HG03095 (cell line): Measurements from ENCODE around the gene MYO9A.

ENCODE experiments used
- ATAC-seq: cut with Tn5 transposase; IDR thresholded peaks from one replicate; pipeline ENCODE4 v1.9.1; 2021; ENCODE audit warnings: moderate library complexity; ENCODE audit not compliant: unreplicated experiment

MYO9A gene, protein sequence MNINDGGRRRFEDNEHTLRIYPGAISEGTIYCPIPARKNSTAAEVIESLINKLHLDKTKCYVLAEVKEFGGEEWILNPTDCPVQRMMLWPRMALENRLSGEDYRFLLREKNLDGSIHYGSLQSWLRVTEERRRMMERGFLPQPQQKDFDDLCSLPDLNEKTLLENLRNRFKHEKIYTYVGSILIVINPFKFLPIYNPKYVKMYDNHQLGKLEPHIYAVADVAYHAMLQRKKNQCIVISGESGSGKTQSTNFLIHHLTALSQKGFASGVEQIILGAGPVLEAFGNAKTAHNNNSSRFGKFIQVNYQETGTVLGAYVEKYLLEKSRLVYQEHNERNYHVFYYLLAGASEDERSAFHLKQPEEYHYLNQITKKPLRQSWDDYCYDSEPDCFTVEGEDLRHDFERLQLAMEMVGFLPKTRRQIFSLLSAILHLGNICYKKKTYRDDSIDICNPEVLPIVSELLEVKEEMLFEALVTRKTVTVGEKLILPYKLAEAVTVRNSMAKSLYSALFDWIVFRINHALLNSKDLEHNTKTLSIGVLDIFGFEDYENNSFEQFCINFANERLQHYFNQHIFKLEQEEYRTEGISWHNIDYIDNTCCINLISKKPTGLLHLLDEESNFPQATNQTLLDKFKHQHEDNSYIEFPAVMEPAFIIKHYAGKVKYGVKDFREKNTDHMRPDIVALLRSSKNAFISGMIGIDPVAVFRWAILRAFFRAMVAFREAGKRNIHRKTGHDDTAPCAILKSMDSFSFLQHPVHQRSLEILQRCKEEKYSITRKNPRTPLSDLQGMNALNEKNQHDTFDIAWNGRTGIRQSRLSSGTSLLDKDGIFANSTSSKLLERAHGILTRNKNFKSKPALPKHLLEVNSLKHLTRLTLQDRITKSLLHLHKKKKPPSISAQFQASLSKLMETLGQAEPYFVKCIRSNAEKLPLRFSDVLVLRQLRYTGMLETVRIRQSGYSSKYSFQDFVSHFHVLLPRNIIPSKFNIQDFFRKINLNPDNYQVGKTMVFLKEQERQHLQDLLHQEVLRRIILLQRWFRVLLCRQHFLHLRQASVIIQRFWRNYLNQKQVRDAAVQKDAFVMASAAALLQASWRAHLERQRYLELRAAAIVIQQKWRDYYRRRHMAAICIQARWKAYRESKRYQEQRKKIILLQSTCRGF (N-terminal part only)

DNA sequence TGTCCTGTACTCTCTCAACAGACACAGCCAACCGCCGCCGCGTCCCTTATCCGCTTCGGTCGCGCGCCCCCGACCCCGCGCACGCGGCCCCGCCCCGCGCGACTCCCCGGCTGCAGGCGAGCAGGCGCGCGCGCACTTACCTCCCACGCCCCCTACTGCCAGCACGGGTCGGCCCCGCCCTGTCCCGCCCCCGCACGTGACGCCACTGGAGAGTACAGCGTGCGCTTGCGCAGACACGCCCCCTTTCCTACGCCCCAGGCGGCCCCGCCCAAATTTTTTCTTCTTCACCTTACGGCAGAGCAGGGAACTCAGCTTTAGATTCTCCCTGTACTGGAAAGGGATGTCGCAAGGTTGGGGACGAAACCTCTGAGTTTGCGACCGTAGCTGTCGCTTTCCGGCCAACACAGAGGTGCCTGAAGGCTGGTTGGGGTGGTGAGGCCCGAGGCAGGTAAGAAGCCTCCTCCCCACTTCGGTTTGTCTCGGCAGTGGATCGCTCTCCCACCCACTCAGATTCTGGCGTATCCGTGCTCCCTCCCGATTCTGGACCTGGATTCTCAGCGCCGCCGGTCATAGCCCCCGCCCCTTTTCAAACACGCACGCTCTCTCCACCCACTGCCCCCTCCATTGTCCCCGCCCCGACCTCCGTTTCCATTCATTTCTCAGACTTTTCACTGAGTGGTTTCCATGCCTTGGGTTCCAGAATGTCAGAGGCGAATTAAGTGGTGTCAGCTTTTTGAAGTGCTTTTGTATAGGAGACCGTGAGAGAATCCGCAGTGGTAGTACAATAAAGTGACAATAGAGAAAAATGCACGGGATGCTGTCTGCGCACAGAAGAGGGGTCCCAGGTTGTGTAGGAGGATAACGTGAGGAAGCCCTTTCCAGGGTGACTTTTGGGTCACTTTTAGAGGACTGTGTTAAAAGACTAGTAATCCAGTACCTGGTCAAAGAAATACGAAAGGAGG lies at the start of gene MYO9A, which contains the start of gene SENP8:
MYO9A (minus strand) TSS at position 134 of the 962 bp plus-strand sequence. CDS start 71,587 bp downstream, outside the sequence.
SENP8 (plus strand) TSS at position 387 of the 962 bp plus-strand sequence. CDS start 21,221 bp downstream, outside the sequence.
- ATAC-seq, result peak; percentile 46

GRCh38 chr15:72167445-72167844 lies 49.5 kb upstream of the MYO9A start:
- no peak for ATAC-seq

DNA sequence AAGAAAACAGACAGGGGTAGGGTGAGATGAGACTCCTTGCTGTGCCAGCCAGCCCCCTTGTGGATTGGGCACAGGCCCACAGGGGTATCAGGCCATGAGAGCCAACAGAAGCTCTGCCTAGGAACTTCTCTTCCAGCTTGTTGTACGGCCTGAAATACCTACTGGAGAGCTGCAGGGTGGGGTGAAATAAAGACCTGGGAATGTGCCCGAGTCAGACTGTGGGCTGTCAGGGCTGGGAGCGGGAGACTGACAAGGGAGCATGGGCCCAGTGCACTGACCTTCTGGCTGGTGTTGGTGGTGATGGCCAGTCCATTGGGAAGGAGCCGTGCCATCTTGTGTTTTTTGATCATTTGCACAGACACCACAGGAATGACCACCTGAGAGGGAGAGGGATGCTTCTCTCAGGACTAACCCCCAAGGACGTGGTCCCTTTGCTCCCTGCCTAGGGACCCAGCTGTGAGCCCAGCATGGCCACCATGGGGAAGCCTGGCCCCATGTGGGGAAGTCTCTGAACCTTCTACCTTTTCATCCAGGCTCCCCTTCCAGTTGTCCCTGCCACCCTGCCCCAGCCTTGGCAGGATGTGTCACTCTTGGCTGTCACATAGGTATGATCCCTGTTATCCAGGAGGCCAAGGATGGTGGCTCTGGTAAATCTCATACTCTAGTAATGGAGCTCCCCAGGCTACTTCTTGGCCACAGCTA lies 48.9 kb upstream of the MYO9A start:
- ATAC-seq, result no peak

DNA sequence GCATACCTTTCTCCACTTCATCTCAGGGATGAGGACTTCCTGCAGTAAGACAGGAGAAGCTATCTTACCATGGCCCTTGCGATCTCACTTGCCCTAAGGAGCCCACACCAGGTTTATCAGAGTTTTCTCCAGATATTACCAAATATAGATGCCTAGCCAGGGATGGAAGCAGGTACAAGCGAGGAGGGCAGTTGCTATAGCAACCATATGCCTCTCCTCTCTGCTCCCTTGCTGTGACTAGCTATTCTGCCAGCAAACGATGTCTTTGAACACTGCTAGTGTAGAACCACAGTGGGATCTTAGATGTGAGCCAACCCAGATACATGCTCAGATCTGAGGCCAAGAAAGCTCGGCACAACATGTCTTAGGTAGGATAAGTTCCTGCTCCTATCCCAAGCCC lies 45.8 kb upstream of the MYO9A start:
- ATAC-seq, result no peak

GRCh38 chr15:72162569-72162968 lies 44.6 kb upstream of the MYO9A start:
- no peak for ATAC-seq

DNA sequence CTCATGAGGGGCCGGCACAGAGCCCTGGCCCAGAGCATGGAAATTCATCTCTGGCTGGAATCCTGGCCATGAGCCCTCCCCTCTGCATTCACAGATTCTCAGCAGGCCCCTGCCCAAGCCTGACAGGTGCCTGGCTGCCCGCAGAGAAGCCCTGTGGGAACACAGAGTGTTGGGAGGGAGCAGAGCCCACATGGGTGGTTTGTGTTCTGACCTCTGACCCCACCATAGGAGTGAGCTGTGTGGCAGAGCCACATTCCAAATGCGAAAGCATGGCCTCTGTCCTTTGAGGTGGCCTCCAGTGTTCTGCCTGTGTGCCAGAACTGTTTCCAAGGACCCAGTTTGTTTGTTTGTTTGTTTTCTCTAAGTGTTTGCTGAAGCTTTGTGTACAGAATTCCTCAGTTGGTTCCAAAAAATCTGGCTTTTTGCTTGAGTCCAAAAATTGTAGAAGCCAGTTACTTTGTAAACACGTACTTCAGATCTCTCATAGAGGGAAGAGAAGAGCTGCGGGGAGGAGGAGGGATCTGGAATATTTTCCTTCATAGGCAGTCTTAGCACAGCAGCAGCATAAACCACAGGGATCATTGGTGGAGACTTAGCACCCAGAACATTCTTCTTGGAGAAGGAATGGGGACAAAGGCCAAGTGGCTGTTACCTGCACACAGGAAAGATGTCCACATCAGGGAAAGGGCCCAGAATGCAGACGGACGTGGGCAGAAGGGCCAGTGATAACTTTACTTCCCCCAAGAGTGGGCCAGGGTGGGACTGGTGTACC lies 43.6 kb upstream of the MYO9A start:
- no peak for ATAC-seq

- no peak for ATAC-seq
These were observed 42.8 kb upstream of the MYO9A start for GRCh38 chr15:72160696-72161245.

DNA sequence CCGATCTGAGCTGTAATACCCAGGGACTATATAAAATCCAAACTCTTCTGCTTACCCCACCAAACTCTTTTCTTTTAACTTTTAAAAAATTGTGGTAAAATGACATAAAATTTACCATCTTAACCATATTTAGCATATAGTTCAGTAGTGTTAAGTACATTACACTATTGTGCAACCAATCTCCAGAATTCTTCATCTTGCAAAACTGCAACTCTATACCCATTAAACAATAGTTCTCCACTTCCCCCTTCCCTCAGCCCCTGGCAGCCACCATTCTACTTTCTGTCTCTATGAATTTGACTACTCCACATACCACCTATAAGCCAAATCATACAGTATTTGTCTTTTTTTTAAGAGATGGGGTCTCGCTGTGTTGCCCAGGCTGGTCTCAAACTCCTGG lies 39.0 kb upstream of the MYO9A start:
- no peak for ATAC-seq

GRCh38 chr15:72155635-72156616 lies 38.0 kb upstream of the MYO9A start:
- peak; percentile 70 for ATAC-seq

- ATAC-seq, result no peak
These were observed 37.2 kb upstream of the MYO9A start for GRCh38 chr15:72155003-72155621.

GRCh38 chr15:72154316-72154715 lies 36.4 kb upstream of the MYO9A start:
- no peak for ATAC-seq

DNA sequence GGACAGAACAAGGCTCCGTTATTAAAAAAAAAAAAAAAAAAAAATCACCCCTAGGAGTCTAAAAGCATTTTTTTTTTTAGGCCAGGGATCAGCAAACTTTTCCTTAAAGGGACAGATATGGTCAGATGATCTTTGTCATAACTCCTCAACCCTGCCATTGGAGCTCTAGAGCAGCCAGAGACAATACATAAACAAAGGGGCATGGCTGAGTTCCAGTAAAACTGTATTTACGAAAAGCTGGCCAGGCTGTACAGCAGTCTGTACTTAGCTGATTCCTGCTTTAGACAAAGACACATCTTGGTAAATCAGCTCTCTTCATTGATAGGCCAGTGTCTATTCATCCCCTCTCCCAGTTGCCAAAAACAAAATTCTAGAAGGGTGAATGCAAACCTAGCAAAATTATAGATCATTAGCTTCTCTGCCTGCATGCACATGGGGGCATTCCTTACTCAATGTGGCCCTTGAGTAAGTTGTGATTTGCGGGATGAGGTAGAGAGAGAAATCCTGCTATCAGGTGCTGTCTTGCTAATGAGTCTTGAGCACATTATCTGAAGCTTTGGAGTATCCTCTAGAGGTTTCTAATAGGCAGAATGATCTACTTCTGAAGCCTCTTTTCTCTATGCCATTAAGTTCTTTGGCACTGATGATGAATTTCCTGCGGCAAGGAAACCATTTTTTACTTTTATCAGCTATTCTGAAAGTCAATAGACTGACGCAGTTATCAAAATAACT lies 35.5 kb upstream of the MYO9A start:
- no peak for ATAC-seq

DNA sequence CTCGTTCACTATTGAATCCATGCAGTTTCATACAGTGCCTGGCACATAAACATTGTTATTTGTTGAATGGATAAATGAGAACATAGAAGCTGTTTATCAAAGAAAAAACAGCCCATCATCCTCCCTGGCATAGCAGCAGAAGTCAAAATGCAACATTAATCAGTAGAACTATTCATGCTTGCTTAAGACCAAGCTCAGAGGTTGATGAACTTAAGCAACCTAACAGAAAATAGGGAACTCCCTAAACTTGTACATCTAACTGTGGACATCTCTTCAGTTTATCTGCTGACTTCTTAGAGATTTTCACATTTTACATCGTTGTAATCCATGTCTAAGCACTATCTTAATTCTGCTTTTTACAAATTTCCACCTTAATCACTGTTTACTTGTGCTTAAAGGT lies 29.5 kb upstream of the MYO9A start:
- no peak for ATAC-seq

DNA sequence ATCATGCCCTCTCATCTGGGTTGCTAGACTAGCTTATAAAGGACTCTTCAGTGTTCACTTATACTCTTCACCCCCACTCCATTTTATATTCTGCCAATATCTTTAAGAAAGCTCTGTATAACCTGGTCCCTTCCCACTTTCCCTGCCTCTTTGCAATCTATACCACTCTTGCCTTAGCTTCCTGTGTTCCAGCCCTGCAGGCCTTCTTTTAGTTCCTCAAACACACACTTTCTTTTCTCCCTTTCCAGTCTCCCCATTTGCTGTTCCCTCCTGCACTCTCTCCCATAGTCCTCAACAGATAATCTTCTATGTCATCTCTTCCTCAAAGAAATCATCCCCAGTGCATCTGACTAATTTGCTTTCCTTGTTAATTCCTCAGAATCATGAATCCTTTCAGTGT lies 29.0 kb upstream of the MYO9A start:
- ATAC-seq, result no peak

DNA sequence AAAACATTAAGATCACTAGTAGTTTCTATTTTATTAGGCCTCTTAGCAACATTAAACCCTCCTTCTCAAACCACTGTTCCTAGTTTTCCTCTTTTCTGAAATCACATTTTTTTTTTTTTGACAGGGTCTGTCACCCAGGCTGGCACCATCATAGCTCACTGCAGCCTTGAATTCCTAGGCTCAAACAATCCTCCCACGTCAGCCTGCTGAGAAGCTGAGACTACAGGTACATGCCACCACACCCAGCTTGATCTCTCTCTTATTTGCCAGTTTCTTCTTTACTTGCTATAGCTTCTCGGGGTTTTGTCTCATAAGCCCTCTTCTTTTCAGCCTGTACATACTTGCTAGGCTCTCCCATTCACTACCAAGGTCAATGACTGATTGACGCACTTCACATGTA lies 28.3 kb upstream of the MYO9A start:
- ATAC-seq, result no peak
